ENCODE data around the gene PCSK6.

PCSK6 gene

GRCh38 chr15:101489599-101490407, at the start of gene PCSK6:
PCSK6 (minus strand) TSS chr15:101489707; CDS start chr15:101489670, 37 bp downstream.
- DNase-seq (ENCODE audit: low spot score), result peak; percentile 58

GRCh38 chr15:101538996-101539395, 49.5 kb upstream of the PCSK6 start:
- DNase-seq (ENCODE audit: low spot score), result no peak

- no peak for DNase-seq (ENCODE audit: low spot score)
Measured at GRCh38 chr15:101538177-101538576, 48.7 kb upstream of the PCSK6 start.

GRCh38 chr15:101537483-101538080, 48.1 kb upstream of the PCSK6 start:
- DNase-seq (ENCODE audit: low spot score), result no peak

GRCh38 chr15:101536875-101537405, 47.4 kb upstream of the PCSK6 start:
- DNase-seq (ENCODE audit: low spot score), result peak; percentile 14

GRCh38 chr15:101536166-101536874, 46.8 kb upstream of the PCSK6 start:
- no peak for DNase-seq (ENCODE audit: low spot score)

- no peak for DNase-seq (ENCODE audit: low spot score)
Measured at GRCh38 chr15:101535170-101535902, 45.8 kb upstream of the PCSK6 start.

- no peak for DNase-seq (ENCODE audit: low spot score)
Measured at GRCh38 chr15:101534376-101534970, 45.0 kb upstream of the PCSK6 start.

GRCh38 chr15:101533371-101534140, 44.0 kb upstream of the PCSK6 start:
- no peak for DNase-seq (ENCODE audit: low spot score)

- no peak for DNase-seq (ENCODE audit: low spot score)
Measured at GRCh38 chr15:101532865-101533264, 43.4 kb upstream of the PCSK6 start.

- no peak for DNase-seq (ENCODE audit: low spot score)
Measured at GRCh38 chr15:101531170-101531569, 41.7 kb upstream of the PCSK6 start.

- DNase-seq (ENCODE audit: low spot score), result no peak
Measured at GRCh38 chr15:101530224-101530958, 40.9 kb upstream of the PCSK6 start.

GRCh38 chr15:101528917-101529299, 39.4 kb upstream of the PCSK6 start:
- DNase-seq (ENCODE audit: low spot score), result no peak

- DNase-seq (ENCODE audit: low spot score), result peak; percentile 63
Measured at GRCh38 chr15:101528108-101528916, 38.8 kb upstream of the PCSK6 start.

- DNase-seq (ENCODE audit: low spot score), result no peak
Measured at GRCh38 chr15:101526890-101527289, 37.4 kb upstream of the PCSK6 start.

GRCh38 chr15:101526442-101526841, 36.9 kb upstream of the PCSK6 start:
- DNase-seq (ENCODE audit: low spot score), result no peak

GRCh38 chr15:101526021-101526420, 36.5 kb upstream of the PCSK6 start:
- DNase-seq (ENCODE audit: low spot score), result no peak

- DNase-seq (ENCODE audit: low spot score), result no peak
Measured at GRCh38 chr15:101525087-101525669, 35.7 kb upstream of the PCSK6 start.

- DNase-seq (ENCODE audit: low spot score), result no peak
Measured at GRCh38 chr15:101523560-101523940, 34.0 kb upstream of the PCSK6 start.
